WTC11 (cell line): ENCODE results near the gene CCDC9. TPM values are rescaled to one million over a fixed set of nuclear protein-coding genes. Genes with fewer than 3 reads are reported as not detected.

Experiments
- CBFB ChIP-seq: sonication (generic); formaldehyde crosslinking; IDR thresholded peaks from 2 replicates; pipeline ENCODE4 v1.8.1; 2022; ENCODE audit warnings: mild to moderate bottlenecking, low read depth, missing genetic modification reagents
- EMX1 ChIP-seq: fragments of 250-450 bp; sonication (Bioruptor Pico); IDR thresholded peaks from 2 replicates; pipeline ENCODE4 v1.8.0; 2021; ENCODE audit warnings: mild to moderate bottlenecking
- FOXK1 ChIP-seq: sonication (generic); formaldehyde crosslinking; IDR thresholded peaks from 2 replicates; pipeline ENCODE4 v1.8.0; 2022; ENCODE audit warnings: mild to moderate bottlenecking, moderate library complexity, missing genetic modification reagents
- FOXP1 ChIP-seq: sonication (generic); formaldehyde crosslinking; IDR thresholded peaks from 2 replicates; pipeline ENCODE4 v1.8.0; 2022; ENCODE audit warnings: missing genetic modification reagents, mild to moderate bottlenecking, moderate library complexity, borderline replicate concordance
- IRF2 ChIP-seq: sonication (generic); formaldehyde crosslinking; IDR thresholded peaks from 2 replicates; pipeline ENCODE4 v1.8.0; 2022; ENCODE audit warnings: low read depth, missing genetic modification reagents, borderline replicate concordance
- JUN ChIP-seq: sonication (generic); formaldehyde crosslinking; IDR thresholded peaks from 2 replicates; pipeline ENCODE4 v1.8.0; 2023; ENCODE audit warnings: mild to moderate bottlenecking, missing genetic modification reagents
- NR2C2 ChIP-seq: sonication (generic); formaldehyde crosslinking; IDR thresholded peaks from 2 replicates; pipeline ENCODE4 v1.8.0; 2022; ENCODE audit warnings: mild to moderate bottlenecking, missing genetic modification reagents
- NR3C1 ChIP-seq: sonication (generic); formaldehyde crosslinking; conservative IDR thresholded peaks from 2 replicates; pipeline ENCODE4 v1.8.1; 2023; ENCODE audit warnings: low read depth, mild to moderate bottlenecking, missing genetic modification reagents
- OVOL2 ChIP-seq: fragments of 250-450 bp; sonication (Bioruptor Pico); IDR thresholded peaks from 2 replicates; pipeline ENCODE4 v1.9.0; 2021; ENCODE audit warnings: mild to moderate bottlenecking, borderline replicate concordance
- PRRX2 ChIP-seq: fragments of 250-450 bp; sonication (Bioruptor Pico); IDR thresholded peaks from 2 replicates; pipeline ENCODE4 v1.8.0; 2021; ENCODE audit warnings: mild to moderate bottlenecking
- RELA ChIP-seq: sonication (generic); formaldehyde crosslinking; IDR thresholded peaks from 2 replicates; pipeline ENCODE4 v1.8.1; 2022; ENCODE audit warnings: missing genetic modification reagents, mild to moderate bottlenecking, borderline replicate concordance
- SOX15 ChIP-seq: fragments of 250-450 bp; sonication (Bioruptor Pico); IDR thresholded peaks from 2 replicates; pipeline ENCODE4 v1.9.0; 2021; ENCODE audit warnings: mild to moderate bottlenecking
- ZNF416 ChIP-seq: fragments of 250-450 bp; sonication (Bioruptor Pico); IDR thresholded peaks from 2 replicates; pipeline ENCODE4 v1.9.0; 2021; ENCODE audit warnings: mild to moderate bottlenecking, inconsistent platforms
- ZNF671 ChIP-seq: fragments of 250-450 bp; sonication (Bioruptor Pico); IDR thresholded peaks from 2 replicates; pipeline ENCODE4 v1.8.0; 2021; ENCODE audit warnings: mild to moderate bottlenecking
- total RNA-seq: library from RNA; stranded (reverse); gene quantifications from 3 replicates; pipeline ENCODE4 v1.2.3, GENCODE V29; 2021
- TF ChIP-seq, protein P1 (sequence below): sonication (generic); formaldehyde crosslinking; IDR thresholded peaks from 2 replicates; pipeline ENCODE4 v1.8.0; 2023; ENCODE audit warnings: mild to moderate bottlenecking, missing genetic modification reagents
- TF ChIP-seq, protein P2 (sequence below): sonication (generic); formaldehyde crosslinking; IDR thresholded peaks from 2 replicates; pipeline ENCODE4 v1.8.1; 2022; ENCODE audit warnings: mild to moderate bottlenecking, missing genetic modification reagents, moderate library complexity, borderline replicate concordance
- TF ChIP-seq, protein P3 (sequence below): fragments of 250-450 bp; sonication (Bioruptor Pico); conservative IDR thresholded peaks from 2 replicates; pipeline ENCODE4 v1.9.0; 2021; ENCODE audit warnings: mild to moderate bottlenecking
- TF ChIP-seq, protein P4 (sequence below): fragments of 250-450 bp; sonication (Bioruptor Pico); IDR thresholded peaks from 2 replicates; pipeline ENCODE4 v1.9.0; 2021; ENCODE audit warnings: moderate library complexity, mild to moderate bottlenecking, inconsistent platforms, borderline replicate concordance
- TF ChIP-seq, protein P5 (sequence below): fragments of 250-450 bp; sonication (Bioruptor Pico); IDR thresholded peaks from 2 replicates; pipeline ENCODE4 v1.9.0; 2021; ENCODE audit warnings: mild to moderate bottlenecking
- TF ChIP-seq, protein P6 (sequence below): sonication (generic); formaldehyde crosslinking; IDR thresholded peaks from 2 replicates; pipeline ENCODE4 v1.8.0; 2022; ENCODE audit warnings: mild to moderate bottlenecking, missing genetic modification reagents
- TF ChIP-seq, protein P7 (sequence below): fragments of 250-450 bp; sonication (Bioruptor Pico); IDR thresholded peaks from 2 replicates; pipeline ENCODE4 v1.8.0; 2021; ENCODE audit warnings: mild to moderate bottlenecking
- TF ChIP-seq, protein P8 (sequence below): sonication (generic); formaldehyde crosslinking; conservative IDR thresholded peaks from 2 replicates; pipeline ENCODE4 v1.8.1; 2023; ENCODE audit warnings: mild to moderate bottlenecking, low read depth, missing genetic modification reagents, moderate library complexity

Gene CCDC9
- total RNA-seq, 1 experiment from 2014 or later = 37.7 TPM

DNA sequence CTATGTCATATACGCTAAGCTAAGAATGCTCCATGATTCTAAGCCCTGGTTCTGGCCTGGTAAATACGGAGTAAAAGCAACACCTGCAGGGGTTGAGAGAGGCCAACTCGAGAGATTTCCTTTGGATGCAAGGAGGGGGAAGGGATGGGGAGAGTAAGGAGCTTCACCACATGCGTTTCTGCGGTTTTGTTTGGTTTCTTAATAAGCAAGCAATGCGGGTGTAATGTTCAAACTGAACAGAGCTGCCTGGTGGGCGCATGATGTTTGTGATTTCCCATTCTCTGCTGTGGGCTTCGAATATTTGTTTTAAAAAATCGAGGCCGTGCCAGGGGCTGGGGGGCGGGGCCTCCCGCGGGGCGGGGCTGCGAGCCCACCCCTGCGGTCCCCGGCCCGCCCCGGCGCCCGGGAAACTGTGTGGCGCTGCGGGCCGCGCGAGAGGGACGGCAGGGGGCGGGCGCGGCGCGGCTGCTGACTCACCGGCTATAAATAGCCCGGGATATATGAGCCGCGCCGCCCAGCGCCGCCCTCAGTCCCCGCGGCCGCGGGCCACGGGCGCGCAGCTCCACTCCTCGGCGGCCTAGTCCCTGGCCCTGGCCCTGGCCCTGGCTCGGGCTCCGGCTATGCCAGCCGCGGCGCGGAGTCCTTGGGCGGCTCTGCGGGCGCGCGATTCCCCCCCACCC lies 30.4 kb upstream of the CCDC9 start (continued):
- TF ChIP-seq, protein P1, sequence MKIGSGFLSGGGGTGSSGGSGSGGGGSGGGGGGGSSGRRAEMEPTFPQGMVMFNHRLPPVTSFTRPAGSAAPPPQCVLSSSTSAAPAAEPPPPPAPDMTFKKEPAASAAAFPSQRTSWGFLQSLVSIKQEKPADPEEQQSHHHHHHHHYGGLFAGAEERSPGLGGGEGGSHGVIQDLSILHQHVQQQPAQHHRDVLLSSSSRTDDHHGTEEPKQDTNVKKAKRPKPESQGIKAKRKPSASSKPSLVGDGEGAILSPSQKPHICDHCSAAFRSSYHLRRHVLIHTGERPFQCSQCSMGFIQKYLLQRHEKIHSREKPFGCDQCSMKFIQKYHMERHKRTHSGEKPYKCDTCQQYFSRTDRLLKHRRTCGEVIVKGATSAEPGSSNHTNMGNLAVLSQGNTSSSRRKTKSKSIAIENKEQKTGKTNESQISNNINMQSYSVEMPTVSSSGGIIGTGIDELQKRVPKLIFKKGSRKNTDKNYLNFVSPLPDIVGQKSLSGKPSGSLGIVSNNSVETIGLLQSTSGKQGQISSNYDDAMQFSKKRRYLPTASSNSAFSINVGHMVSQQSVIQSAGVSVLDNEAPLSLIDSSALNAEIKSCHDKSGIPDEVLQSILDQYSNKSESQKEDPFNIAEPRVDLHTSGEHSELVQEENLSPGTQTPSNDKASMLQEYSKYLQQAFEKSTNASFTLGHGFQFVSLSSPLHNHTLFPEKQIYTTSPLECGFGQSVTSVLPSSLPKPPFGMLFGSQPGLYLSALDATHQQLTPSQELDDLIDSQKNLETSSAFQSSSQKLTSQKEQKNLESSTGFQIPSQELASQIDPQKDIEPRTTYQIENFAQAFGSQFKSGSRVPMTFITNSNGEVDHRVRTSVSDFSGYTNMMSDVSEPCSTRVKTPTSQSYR = no peak
- TF ChIP-seq FOXP1 (CRISPR knock-in tag) = peak; percentile 78; the same call in 1 of the 2 replicates
- 0 out of 2 replicates have a peak, but pooled peaks have one; percentile 66 for TF ChIP-seq ZNF671 (CRISPR knock-in tag)
- 0 out of 2 replicates have a peak, but pooled peaks have one; percentile 57 for TF ChIP-seq EMX1 (CRISPR knock-in tag)
- 0 out of 2 replicates have a peak, but pooled peaks have one; percentile 63 for TF ChIP-seq PRRX2 (CRISPR knock-in tag)
- peak; percentile 93; the same call in 1 of the 2 replicates for TF ChIP-seq ZNF416
- no peak for TF ChIP-seq JUN
- TF ChIP-seq, protein P2, sequence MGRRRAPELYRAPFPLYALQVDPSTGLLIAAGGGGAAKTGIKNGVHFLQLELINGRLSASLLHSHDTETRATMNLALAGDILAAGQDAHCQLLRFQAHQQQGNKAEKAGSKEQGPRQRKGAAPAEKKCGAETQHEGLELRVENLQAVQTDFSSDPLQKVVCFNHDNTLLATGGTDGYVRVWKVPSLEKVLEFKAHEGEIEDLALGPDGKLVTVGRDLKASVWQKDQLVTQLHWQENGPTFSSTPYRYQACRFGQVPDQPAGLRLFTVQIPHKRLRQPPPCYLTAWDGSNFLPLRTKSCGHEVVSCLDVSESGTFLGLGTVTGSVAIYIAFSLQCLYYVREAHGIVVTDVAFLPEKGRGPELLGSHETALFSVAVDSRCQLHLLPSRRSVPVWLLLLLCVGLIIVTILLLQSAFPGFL (CRISPR knock-in tag) = no peak
- no peak for TF ChIP-seq NR2C2
- TF ChIP-seq IRF2 (CRISPR knock-in tag) = no peak
- TF ChIP-seq, protein P3, sequence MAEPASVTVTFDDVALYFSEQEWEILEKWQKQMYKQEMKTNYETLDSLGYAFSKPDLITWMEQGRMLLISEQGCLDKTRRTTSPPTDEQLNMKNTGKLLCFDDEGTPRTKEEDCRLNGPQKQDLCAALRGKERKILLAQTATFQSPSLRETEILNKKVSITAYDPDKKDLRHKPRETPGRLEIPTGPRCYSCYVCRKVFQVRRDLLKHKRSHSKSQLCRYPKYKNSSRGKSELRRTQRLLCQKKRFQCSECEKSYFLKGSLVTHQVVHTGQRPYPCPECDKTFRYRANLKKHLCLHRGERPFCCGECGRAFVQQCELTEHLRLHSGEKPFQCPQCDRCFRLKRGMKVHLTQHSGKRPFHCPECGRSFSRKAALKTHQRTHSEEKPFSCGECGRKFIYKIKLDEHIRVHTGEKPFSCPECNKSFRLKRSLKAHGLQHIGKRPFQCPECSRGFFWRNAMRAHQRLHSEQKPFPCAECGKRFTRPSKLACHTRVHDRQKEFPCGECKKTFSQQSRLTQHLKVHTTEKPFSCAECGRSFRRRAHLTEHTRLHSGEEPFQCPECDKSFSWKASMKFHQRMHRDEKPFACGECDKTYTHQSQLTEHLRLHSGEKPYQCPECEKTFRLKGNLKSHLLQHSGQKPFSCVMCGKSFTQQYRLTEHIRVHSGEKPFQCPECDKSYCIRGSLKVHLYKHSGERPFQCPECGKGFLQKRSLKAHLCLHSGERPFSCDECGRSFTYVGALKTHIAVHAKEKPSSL (CRISPR knock-in tag) = no peak
- no peak for TF ChIP-seq RELA (CRISPR knock-in tag)
- TF ChIP-seq, protein P4, sequence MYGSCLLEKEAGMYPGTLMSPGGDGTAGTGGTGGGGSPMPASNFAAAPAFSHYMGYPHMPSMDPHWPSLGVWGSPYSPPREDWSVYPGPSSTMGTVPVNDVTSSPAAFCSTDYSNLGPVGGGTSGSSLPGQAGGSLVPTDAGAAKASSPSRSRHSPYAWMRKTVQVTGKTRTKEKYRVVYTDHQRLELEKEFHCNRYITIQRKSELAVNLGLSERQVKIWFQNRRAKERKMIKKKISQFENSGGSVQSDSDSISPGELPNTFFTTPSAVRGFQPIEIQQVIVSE (CRISPR knock-in tag) = no peak
- TF ChIP-seq FOXK1 (CRISPR knock-in tag) = peak; percentile 59; the same call in 1 of the 2 replicates
- TF ChIP-seq, protein P5, sequence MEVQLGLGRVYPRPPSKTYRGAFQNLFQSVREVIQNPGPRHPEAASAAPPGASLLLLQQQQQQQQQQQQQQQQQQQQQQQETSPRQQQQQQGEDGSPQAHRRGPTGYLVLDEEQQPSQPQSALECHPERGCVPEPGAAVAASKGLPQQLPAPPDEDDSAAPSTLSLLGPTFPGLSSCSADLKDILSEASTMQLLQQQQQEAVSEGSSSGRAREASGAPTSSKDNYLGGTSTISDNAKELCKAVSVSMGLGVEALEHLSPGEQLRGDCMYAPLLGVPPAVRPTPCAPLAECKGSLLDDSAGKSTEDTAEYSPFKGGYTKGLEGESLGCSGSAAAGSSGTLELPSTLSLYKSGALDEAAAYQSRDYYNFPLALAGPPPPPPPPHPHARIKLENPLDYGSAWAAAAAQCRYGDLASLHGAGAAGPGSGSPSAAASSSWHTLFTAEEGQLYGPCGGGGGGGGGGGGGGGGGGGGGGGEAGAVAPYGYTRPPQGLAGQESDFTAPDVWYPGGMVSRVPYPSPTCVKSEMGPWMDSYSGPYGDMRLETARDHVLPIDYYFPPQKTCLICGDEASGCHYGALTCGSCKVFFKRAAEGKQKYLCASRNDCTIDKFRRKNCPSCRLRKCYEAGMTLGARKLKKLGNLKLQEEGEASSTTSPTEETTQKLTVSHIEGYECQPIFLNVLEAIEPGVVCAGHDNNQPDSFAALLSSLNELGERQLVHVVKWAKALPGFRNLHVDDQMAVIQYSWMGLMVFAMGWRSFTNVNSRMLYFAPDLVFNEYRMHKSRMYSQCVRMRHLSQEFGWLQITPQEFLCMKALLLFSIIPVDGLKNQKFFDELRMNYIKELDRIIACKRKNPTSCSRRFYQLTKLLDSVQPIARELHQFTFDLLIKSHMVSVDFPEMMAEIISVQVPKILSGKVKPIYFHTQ (CRISPR knock-in tag) = peak; percentile 75; the same call in 1 of the 2 replicates
- no peak for TF ChIP-seq CBFB (CRISPR knock-in tag)
- peak; percentile 89; the same call in 1 of the 2 replicates for TF ChIP-seq OVOL2
- TF ChIP-seq NR3C1 (CRISPR knock-in tag) = no peak
- TF ChIP-seq, protein P6, sequence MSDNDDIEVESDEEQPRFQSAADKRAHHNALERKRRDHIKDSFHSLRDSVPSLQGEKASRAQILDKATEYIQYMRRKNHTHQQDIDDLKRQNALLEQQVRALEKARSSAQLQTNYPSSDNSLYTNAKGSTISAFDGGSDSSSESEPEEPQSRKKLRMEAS (CRISPR knock-in tag) = no peak; the same call in 1 of the 2 replicates
- TF ChIP-seq, protein P7, sequence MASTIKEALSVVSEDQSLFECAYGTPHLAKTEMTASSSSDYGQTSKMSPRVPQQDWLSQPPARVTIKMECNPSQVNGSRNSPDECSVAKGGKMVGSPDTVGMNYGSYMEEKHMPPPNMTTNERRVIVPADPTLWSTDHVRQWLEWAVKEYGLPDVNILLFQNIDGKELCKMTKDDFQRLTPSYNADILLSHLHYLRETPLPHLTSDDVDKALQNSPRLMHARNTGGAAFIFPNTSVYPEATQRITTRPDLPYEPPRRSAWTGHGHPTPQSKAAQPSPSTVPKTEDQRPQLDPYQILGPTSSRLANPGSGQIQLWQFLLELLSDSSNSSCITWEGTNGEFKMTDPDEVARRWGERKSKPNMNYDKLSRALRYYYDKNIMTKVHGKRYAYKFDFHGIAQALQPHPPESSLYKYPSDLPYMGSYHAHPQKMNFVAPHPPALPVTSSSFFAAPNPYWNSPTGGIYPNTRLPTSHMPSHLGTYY = no peak
- TF ChIP-seq SOX15 (CRISPR knock-in tag) = no peak
- TF ChIP-seq, protein P8, sequence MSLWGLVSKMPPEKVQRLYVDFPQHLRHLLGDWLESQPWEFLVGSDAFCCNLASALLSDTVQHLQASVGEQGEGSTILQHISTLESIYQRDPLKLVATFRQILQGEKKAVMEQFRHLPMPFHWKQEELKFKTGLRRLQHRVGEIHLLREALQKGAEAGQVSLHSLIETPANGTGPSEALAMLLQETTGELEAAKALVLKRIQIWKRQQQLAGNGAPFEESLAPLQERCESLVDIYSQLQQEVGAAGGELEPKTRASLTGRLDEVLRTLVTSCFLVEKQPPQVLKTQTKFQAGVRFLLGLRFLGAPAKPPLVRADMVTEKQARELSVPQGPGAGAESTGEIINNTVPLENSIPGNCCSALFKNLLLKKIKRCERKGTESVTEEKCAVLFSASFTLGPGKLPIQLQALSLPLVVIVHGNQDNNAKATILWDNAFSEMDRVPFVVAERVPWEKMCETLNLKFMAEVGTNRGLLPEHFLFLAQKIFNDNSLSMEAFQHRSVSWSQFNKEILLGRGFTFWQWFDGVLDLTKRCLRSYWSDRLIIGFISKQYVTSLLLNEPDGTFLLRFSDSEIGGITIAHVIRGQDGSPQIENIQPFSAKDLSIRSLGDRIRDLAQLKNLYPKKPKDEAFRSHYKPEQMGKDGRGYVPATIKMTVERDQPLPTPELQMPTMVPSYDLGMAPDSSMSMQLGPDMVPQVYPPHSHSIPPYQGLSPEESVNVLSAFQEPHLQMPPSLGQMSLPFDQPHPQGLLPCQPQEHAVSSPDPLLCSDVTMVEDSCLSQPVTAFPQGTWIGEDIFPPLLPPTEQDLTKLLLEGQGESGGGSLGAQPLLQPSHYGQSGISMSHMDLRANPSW (CRISPR knock-in tag) = no peak
